IPS-18a (cell line): ENCODE measurements around the gene CD244.

Experiments used
- H3K27ac ChIP-seq: one replicate; pipeline ENCODE4 v1.5.1; 2013; ENCODE audit warnings: low read length
- H3K27me3 ChIP-seq: one replicate; pipeline ENCODE4 v1.6.1; 2013; ENCODE audit warnings: mild to moderate bottlenecking, low read length; ENCODE audit not compliant: control insufficient read depth, insufficient read depth
- H3K36me3 ChIP-seq: one replicate; pipeline ENCODE4 v1.6.1; 2013; ENCODE audit warnings: low read depth, low read length; ENCODE audit not compliant: control insufficient read depth
- H3K4me1 ChIP-seq: one replicate; pipeline ENCODE4 v1.6.1; 2013; ENCODE audit warnings: low read depth, low read length; ENCODE audit not compliant: control insufficient read depth
- H3K4me3 ChIP-seq: one replicate; pipeline ENCODE4 v1.5.1; 2013; ENCODE audit warnings: low read length
- H3K9ac ChIP-seq: one replicate; pipeline ENCODE4 v1.6.1; 2013; ENCODE audit warnings: mild to moderate bottlenecking, low read length, moderate library complexity
- H3K9me3 ChIP-seq: one replicate; pipeline ENCODE4 v1.6.1; 2013; ENCODE audit warnings: low read depth, low read length; ENCODE audit not compliant: control insufficient read depth

Gene CD244

GRCh38 chr1:160860840-160861505, 1.7 kb downstream of the CD244 start:
- H3K9me3 ChIP-seq, result no peaks in the 10 kb centered on the region
- no peaks in the 10 kb centered on the region for H3K4me1 ChIP-seq
- no peaks in the 10 kb centered on the region for H3K36me3 ChIP-seq
- H3K27ac ChIP-seq, result no peak overlapping the region
- H3K4me3 ChIP-seq, result no peak overlapping the region
- no peak overlapping the region for H3K9ac ChIP-seq
- H3K27me3 ChIP-seq, result no peaks in the 10 kb centered on the region

- Histone ChIP-seq H3K9ac (no peak overlapping the region), H3K4me1 (no peaks in the 10 kb centered on the region), H3K36me3 (no peaks in the 10 kb centered on the region), H3K27ac (no peak overlapping the region), H3K27me3 (no peaks in the 10 kb centered on the region), H3K4me3 (no peak overlapping the region), H3K9me3 (no peaks in the 10 kb centered on the region)
These were observed 3.5 kb downstream of the CD244 start for GRCh38 chr1:160859166-160859565.

GRCh38 chr1:160858507-160858906, 4.2 kb downstream of the CD244 start:
- Histone ChIP-seq H3K27ac (no peak overlapping the region), H3K9ac (no peak overlapping the region), H3K4me1 (no peaks in the 10 kb centered on the region), H3K36me3 (no peaks in the 10 kb centered on the region), H3K4me3 (no peak overlapping the region), H3K9me3 (no peaks in the 10 kb centered on the region), H3K27me3 (no peaks in the 10 kb centered on the region)

GRCh38 chr1:160858097-160858496, 4.6 kb downstream of the CD244 start:
- H3K27ac ChIP-seq, result no peak overlapping the region
- H3K9ac ChIP-seq, result no peak overlapping the region
- no peaks in the 10 kb centered on the region for H3K4me1 ChIP-seq
- H3K36me3 ChIP-seq, result no peaks in the 10 kb centered on the region
- H3K4me3 ChIP-seq, result no peak overlapping the region
- no peaks in the 10 kb centered on the region for H3K9me3 ChIP-seq
- H3K27me3 ChIP-seq, result no peaks in the 10 kb centered on the region

- no peak overlapping the region for H3K9ac ChIP-seq
- no peak overlapping the region for H3K4me3 ChIP-seq
- H3K27ac ChIP-seq, result no peak overlapping the region
- no peaks in the 10 kb centered on the region for H3K27me3 ChIP-seq
- H3K9me3 ChIP-seq, result no peaks in the 10 kb centered on the region
- H3K4me1 ChIP-seq, result no peaks in the 10 kb centered on the region
- no peaks in the 10 kb centered on the region for H3K36me3 ChIP-seq
These were observed 7.3 kb downstream of the CD244 start for GRCh38 chr1:160855181-160855981.

GRCh38 chr1:160853754-160854153, 8.9 kb downstream of the CD244 start:
- Histone ChIP-seq H3K27me3 (no peaks in the 10 kb centered on the region), H3K27ac (no peak overlapping the region), H3K36me3 (no peaks in the 10 kb centered on the region), H3K4me1 (no peaks in the 10 kb centered on the region), H3K9ac (no peak overlapping the region), H3K4me3 (no peak overlapping the region), H3K9me3 (no peaks in the 10 kb centered on the region)

- no peak overlapping the region for H3K27ac ChIP-seq
- H3K9me3 ChIP-seq, result no peaks in the 10 kb centered on the region
- H3K27me3 ChIP-seq, result no peaks in the 10 kb centered on the region
- no peak overlapping the region for H3K4me3 ChIP-seq
- H3K36me3 ChIP-seq, result no peaks in the 10 kb centered on the region
- H3K9ac ChIP-seq, result no peak overlapping the region
- H3K4me1 ChIP-seq, result no peaks in the 10 kb centered on the region
These were observed 9.7 kb downstream of the CD244 start for GRCh38 chr1:160853014-160853413.

- H3K4me1 ChIP-seq, result no peaks in the 10 kb centered on the region
These were observed 11.7 kb downstream of the CD244 start for GRCh38 chr1:160850993-160851392.

GRCh38 chr1:160850541-160850940, 12.1 kb downstream of the CD244 start:
- no peaks in the 10 kb centered on the region for H3K4me1 ChIP-seq
- H3K36me3 ChIP-seq, result no peaks in the 10 kb centered on the region
- no peak overlapping the region for H3K4me3 ChIP-seq
- no peaks in the 10 kb centered on the region for H3K27me3 ChIP-seq
- H3K27ac ChIP-seq, result no peak overlapping the region
- no peaks in the 10 kb centered on the region for H3K9me3 ChIP-seq
- no peak overlapping the region for H3K9ac ChIP-seq

More at GRCh38 chr1:160850993-160851392, 11.7 kb downstream of the CD244 start:
- no peak overlapping the region for H3K9ac ChIP-seq
- no peaks in the 10 kb centered on the region for H3K9me3 ChIP-seq
- no peaks in the 10 kb centered on the region for H3K36me3 ChIP-seq
- H3K27ac ChIP-seq, result no peak overlapping the region
- H3K4me3 ChIP-seq, result no peak overlapping the region
- no peaks in the 10 kb centered on the region for H3K27me3 ChIP-seq

GRCh38 chr1:160846281-160846680, 16.4 kb downstream of the CD244 start:
- H3K27ac ChIP-seq, result no peak overlapping the region
- no peaks in the 10 kb centered on the region for H3K27me3 ChIP-seq
- H3K4me1 ChIP-seq, result no peaks in the 10 kb centered on the region

GRCh38 chr1:160844447-160845232, 18.0 kb downstream of the CD244 start:
- Histone ChIP-seq H3K36me3 (no peaks in the 10 kb centered on the region), H3K9me3 (no peaks in the 10 kb centered on the region), H3K27me3 (no peaks in the 10 kb centered on the region), H3K4me3 (no peak overlapping the region), H3K9ac (no peak overlapping the region), H3K27ac (no peak overlapping the region), H3K4me1 (no peaks in the 10 kb centered on the region)

More at GRCh38 chr1:160846281-160846680, 16.4 kb downstream of the CD244 start:
- Histone ChIP-seq H3K36me3 (no peaks in the 10 kb centered on the region), H3K9ac (no peak overlapping the region), H3K9me3 (no peaks in the 10 kb centered on the region), H3K4me3 (no peak overlapping the region)
